ENCODE measurements around the gene YIPF6. TPM values are rescaled to one million over a fixed set of nuclear protein-coding genes. Genes with fewer than 3 reads are reported as not detected.
A peak's percentile ranks its signal among the peaks of the same experiment; 100 is the strongest.

The YIPF6 gene
- total and polyA plus RNA-seq, 9 of the 15 experiments (the other 6 are each of a cell fraction or from before 2014, with no cell fraction given): 7.7 to 44.2 (median 22.4) TPM

GRCh38 chrX:68571610-68572311 is 72.9 kb downstream of the YIPF6 start (continued):
- peak; percentile 59; the same call in 1 of the 2 replicates for TF ChIP-seq ZNF592 (IDR thresholded peaks at IDR 0.05)
- TF ChIP-seq MXI1 (IDR thresholded peaks at IDR 0.05; ENCODE audit: low read depth, low read length): no peak
- TF ChIP-seq RFX1 (IDR thresholded peaks at IDR 0.05): no peak
- peak; percentile 56 for TF ChIP-seq NFYB (IDR thresholded peaks at IDR 0.05; ENCODE audit: extremely low read depth, insufficient read length)
- no peak for TF ChIP-seq ZNF583 (CRISPR knock-in tag; IDR thresholded peaks at IDR 0.05)
- no peak for TF ChIP-seq ZNF830 (CRISPR knock-in tag; IDR thresholded peaks at IDR 0.05)
- TF ChIP-seq MEF2A (IDR thresholded peaks at IDR 0.05; ENCODE audit: control insufficient read depth, low read depth, low read length): 0 out of 2 replicates have a peak, but pooled peaks have one; percentile 56
- no peak for TF ChIP-seq ZNF707 (CRISPR knock-in tag; conservative IDR thresholded peaks at IDR 0.05)
- peak; percentile 73; the same call in 1 of the 2 replicates for TF ChIP-seq ZNF263 (CRISPR knock-in tag; IDR thresholded peaks at IDR 0.05; ENCODE audit: borderline replicate concordance)
- TF ChIP-seq ETV6 (IDR thresholded peaks at IDR 0.05; ENCODE audit: borderline replicate concordance in 1 of 2, low read depth in 2 of 2, low read length in 1 of 2): no peak; a peak in 1 of 4 replicates
- TF ChIP-seq ETV6 (CRISPR knock-in tag; IDR thresholded peaks at IDR 0.05; ENCODE audit: borderline replicate concordance): no peak
- no peak for TF ChIP-seq E2F5 (CRISPR knock-in tag; IDR thresholded peaks at IDR 0.05)
- TF ChIP-seq ELF4 (CRISPR knock-in tag; IDR thresholded peaks at IDR 0.05): no peak
- TF ChIP-seq ZNF639 (CRISPR knock-in tag; conservative IDR thresholded peaks at IDR 0.05 in 1 of 2, IDR thresholded peaks at IDR 0.05 in 1 of 2): no peak
- TF ChIP-seq DPF2 (IDR thresholded peaks at IDR 0.05): peak; percentile 92
- TF ChIP-seq SMARCA5 (IDR thresholded peaks at IDR 0.05): no peak
- TF ChIP-seq GMEB1 (CRISPR knock-in tag; IDR thresholded peaks at IDR 0.05): no peak
- TF ChIP-seq ZFP30 (CRISPR knock-in tag; IDR thresholded peaks at IDR 0.05; ENCODE audit: borderline replicate concordance): no peak
- peak; percentile 27; the same call in 1 of the 2 replicates for TF ChIP-seq BHLHE40 (IDR thresholded peaks at IDR 0.05; ENCODE audit: low read length)

All from K562 (cell line).